Ammon's horn (tissue), 1 donor: ENCODE results near the gene RRP1B.

Source experiments
- DNase-seq: peaks from one replicate; pipeline ENCODE4 v3.0.0-alpha.2; 2016; ENCODE audit warnings: low spot score

RRP1B gene

GRCh38 chr21:43726686-43727518, 67.5 kb downstream of the RRP1B start:
- peak; percentile 38 for DNase-seq

GRCh38 chr21:43727519-43728153, 68.3 kb downstream of the RRP1B start:
- DNase-seq = peak; percentile 57

- DNase-seq = no peak
Observed at GRCh38 chr21:43728154-43728466, 68.8 kb downstream of the RRP1B start.

- peak; percentile 96 for DNase-seq
Observed at GRCh38 chr21:43728467-43729390, 69.4 kb downstream of the RRP1B start.

- DNase-seq = no peak
Observed at GRCh38 chr21:43731476-43731875, 72.1 kb downstream of the RRP1B start.

- peak; percentile 67 for DNase-seq
Observed at GRCh38 chr21:43731891-43732711, 72.7 kb downstream of the RRP1B start.

- DNase-seq = no peak
Observed at GRCh38 chr21:43733060-43733459, 73.7 kb downstream of the RRP1B start.

- DNase-seq = no peak
Observed at GRCh38 chr21:43733529-43734071, 74.2 kb downstream of the RRP1B start.

GRCh38 chr21:43734131-43734927, 75.0 kb downstream of the RRP1B start:
- DNase-seq = no peak

- DNase-seq = peak; percentile 69
Observed at GRCh38 chr21:43734928-43735229, 75.5 kb downstream of the RRP1B start.

- DNase-seq = no peak
Observed at GRCh38 chr21:43735236-43736091, 76.1 kb downstream of the RRP1B start.

- DNase-seq = no peak
Observed at GRCh38 chr21:43736224-43736883, 77.0 kb downstream of the RRP1B start.

GRCh38 chr21:43737158-43737950, 78.0 kb downstream of the RRP1B start:
- no peak for DNase-seq

GRCh38 chr21:43739621-43740435, 80.5 kb downstream of the RRP1B start:
- DNase-seq = no peak

GRCh38 chr21:43740497-43741156, 81.3 kb downstream of the RRP1B start:
- DNase-seq = peak; percentile 78

- no peak for DNase-seq
Observed at GRCh38 chr21:43741423-43742096, 82.2 kb downstream of the RRP1B start.
